Measurements from ENCODE around the gene KCNQ4. TPM values are rescaled to one million over a fixed set of nuclear protein-coding genes. Genes with fewer than 3 reads are reported as not detected.

KCNQ4 gene
- total RNA-seq, 1 experiment from 2014 or later, result 1.4 TPM

GRCh38 chr1:40757084-40757483, 26.5 kb upstream of the KCNQ4 start:
- Histone ChIP-seq H3K4ac (ENCODE audit: low read depth, low read length) (no peak overlapping the region), H4K91ac (ENCODE audit: insufficient read length, low read depth, low read length) (no peak overlapping the region), H4K5ac (ENCODE audit: insufficient read length, low read depth, low read length) (no peak overlapping the region), H3K79me1 (ENCODE audit: insufficient read depth, low read depth, low read length, poor library complexity, severe bottlenecking) (no peaks in the 10 kb centered on the region), H2BK5ac (ENCODE audit: insufficient read length, low read length) (no peak overlapping the region), H2BK120ac (ENCODE audit: low read depth, low read length, poor library complexity, severe bottlenecking) (no peak overlapping the region), H3K9me3 (ENCODE audit: control insufficient read depth, low read depth, low read length) (no peaks in the 10 kb centered on the region), H2BK20ac (ENCODE audit: low read depth, low read length, poor library complexity, severe bottlenecking) (no peak overlapping the region), H4K20me1 (ENCODE audit: control insufficient read depth, insufficient read depth, insufficient read length) (no peaks in the 10 kb centered on the region), H4K8ac (replicated peaks; ENCODE audit: insufficient read length, low read depth, low read length) (no peak overlapping the region), H3K9ac (ENCODE audit: extremely low read depth, insufficient read length, low read length) (no peak overlapping the region), H2BK15ac (ENCODE audit: low read depth, low read length) (no peak overlapping the region), H3K4me2 (ENCODE audit: insufficient read depth, insufficient read length, low read length) (no peak overlapping the region), H3K79me2 (ENCODE audit: insufficient read depth, low read length) (no peaks in the 10 kb centered on the region), H2AK5ac (ENCODE audit: insufficient read length, low read length) (no peak overlapping the region), H3K18ac (ENCODE audit: insufficient read length, low read depth, low read length) (no peak overlapping the region), H2AFZ (ENCODE audit: low read length) (no peak overlapping the region), H3K4me1 (ENCODE audit: insufficient read depth, low read length) (no peaks in the 10 kb centered on the region), H3K27ac (ENCODE audit: insufficient read length, low read depth, low read length) (no peak overlapping the region), H2BK12ac (ENCODE audit: insufficient read length, low read depth, low read length) (no peak overlapping the region), H3T11ph (ENCODE audit: low read length) (no peak overlapping the region), H3K23ac (ENCODE audit: insufficient read length, low read depth, low read length) (no peak overlapping the region), H3K23me2 (ENCODE audit: insufficient read length, low read depth, low read length, poor library complexity, severe bottlenecking) (no peaks in the 10 kb centered on the region), H3K14ac (ENCODE audit: insufficient read depth, low read length) (no peak overlapping the region), H3K56ac (ENCODE audit: insufficient read length, low read depth, low read length) (no peak overlapping the region), H3K27me3 (ENCODE audit: insufficient read depth, low read length) (no peaks in the 10 kb centered on the region)
- Mint-ChIP-seq H3K27me3 (ENCODE audit: low read depth) (no peaks in the 10 kb centered on the region), H3K4me1 (0 out of 4 replicates have a peak, but pooled peaks cover 0 to 2% of the 10 kb centered on the region in 2 experiments), H3K27ac (no peak overlapping the region), H3K4me3 (no peak overlapping the region), H3K36me3 (ENCODE audit: insufficient read depth in 1 of 3, low read depth in 3 of 3) (peaks cover 29 to 84% (median 76%) of the 10 kb centered on the region in 3 experiments; a peak in 6 of 7 replicates), H3K9me3 (no peaks in the 10 kb centered on the region)
- no peak for TF ChIP-seq CTCF (conservative IDR thresholded peaks at IDR 0.05)
- no peak for DNase-seq
- no CpG with 5 or more reads among the region's 8 CpGs for WGBS (ENCODE audit: extremely low coverage, insufficient read length, low lambda C conversion rate)
